Measurements from ENCODE around the gene STEAP2.

DNA sequence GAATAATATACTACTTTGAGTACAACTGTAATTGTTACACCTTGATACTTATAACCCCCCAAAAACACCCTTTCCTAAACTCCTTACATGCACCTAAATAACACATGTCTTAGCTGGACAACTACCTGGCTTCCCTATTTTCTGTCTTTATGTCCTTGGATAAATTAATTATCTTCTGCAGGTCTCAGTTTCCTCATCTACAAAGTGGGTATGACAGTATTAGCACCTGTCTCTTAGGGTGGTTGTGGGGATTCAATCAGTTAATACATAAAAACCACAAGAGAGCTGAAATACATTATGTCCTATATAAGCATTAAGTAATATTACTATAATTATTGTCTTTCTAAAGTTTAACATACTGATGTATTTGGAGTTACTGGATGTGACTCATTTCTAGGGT, 10.8 kb downstream of the STEAP2 start:
- TF ChIP-seq, protein P1, sequence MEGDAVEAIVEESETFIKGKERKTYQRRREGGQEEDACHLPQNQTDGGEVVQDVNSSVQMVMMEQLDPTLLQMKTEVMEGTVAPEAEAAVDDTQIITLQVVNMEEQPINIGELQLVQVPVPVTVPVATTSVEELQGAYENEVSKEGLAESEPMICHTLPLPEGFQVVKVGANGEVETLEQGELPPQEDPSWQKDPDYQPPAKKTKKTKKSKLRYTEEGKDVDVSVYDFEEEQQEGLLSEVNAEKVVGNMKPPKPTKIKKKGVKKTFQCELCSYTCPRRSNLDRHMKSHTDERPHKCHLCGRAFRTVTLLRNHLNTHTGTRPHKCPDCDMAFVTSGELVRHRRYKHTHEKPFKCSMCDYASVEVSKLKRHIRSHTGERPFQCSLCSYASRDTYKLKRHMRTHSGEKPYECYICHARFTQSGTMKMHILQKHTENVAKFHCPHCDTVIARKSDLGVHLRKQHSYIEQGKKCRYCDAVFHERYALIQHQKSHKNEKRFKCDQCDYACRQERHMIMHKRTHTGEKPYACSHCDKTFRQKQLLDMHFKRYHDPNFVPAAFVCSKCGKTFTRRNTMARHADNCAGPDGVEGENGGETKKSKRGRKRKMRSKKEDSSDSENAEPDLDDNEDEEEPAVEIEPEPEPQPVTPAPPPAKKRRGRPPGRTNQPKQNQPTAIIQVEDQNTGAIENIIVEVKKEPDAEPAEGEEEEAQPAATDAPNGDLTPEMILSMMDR (IDR thresholded peaks at IDR 0.05), result no peak
- no peak for TF ChIP-seq POLR2A (IDR thresholded peaks at IDR 0.05)
